GM18526 (cell line): ENCODE results near the gene ZP3.

Source experiments
- POLR2A ChIP-seq: IDR thresholded peaks from 3 replicates; pipeline ENCODE4 v1.6.1; 2011; ENCODE audit not compliant: insufficient read length; ENCODE audit errors: extremely low read depth

The ZP3 gene

DNA sequence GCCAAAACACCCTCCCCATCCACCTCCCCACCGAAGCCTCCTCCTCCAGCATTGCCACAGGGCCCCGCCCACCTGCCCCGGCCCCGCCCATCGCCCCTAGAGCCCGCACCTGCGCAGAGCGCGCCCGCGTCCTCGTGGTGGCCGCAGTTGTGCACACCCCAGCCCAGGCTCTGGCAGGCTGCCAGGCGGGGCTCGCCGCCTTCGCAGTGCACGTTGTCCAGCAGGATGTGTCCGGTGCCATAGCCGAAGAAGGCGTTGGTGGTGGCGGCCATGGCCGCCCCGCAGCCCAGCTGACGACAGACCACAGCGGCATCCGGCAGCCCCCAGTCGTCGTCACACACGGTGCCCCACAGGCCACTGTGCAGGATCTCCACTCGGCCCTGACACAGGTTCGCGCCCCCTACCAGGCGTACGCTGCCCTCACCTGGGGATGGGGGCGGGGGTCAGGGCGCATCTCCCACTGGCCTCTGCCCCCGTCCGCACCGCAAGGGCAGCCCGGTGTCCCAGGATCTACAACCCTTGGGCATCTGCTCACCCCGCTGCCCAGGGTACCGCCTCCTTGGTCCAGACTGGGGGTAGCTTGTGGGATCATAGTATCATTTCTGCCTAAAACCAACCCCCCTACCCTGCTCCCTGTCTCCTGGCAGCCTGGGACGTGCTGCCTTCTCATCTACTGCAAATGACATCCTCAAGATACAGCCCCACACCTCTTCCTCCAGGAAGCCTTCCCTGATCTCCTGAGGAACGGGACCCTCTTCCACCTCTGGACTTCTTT, 27.2 kb upstream of the ZP3 start:
- peak; percentile 26 for TF ChIP-seq POLR2A

DNA sequence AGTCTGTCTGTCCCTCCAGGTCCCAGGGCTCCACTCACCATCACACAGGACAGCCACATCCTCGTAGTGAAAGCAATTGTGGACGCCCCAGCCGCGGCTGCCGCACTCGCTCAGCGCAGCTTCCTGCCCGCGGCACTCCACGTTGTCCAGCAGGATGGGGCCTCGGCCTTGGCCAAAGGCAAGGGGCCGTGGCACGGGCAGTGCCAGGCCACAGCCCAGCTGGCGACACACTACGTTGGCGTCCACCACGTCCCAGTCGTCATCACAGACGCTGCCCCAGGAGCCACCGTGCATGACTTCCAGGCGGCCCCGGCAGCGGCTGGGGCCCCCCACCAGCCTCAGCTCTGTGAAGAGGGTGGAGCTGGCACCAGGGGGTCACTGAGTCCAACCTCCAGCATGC, 24.5 kb upstream of the ZP3 start:
- no peak for TF ChIP-seq POLR2A

DNA sequence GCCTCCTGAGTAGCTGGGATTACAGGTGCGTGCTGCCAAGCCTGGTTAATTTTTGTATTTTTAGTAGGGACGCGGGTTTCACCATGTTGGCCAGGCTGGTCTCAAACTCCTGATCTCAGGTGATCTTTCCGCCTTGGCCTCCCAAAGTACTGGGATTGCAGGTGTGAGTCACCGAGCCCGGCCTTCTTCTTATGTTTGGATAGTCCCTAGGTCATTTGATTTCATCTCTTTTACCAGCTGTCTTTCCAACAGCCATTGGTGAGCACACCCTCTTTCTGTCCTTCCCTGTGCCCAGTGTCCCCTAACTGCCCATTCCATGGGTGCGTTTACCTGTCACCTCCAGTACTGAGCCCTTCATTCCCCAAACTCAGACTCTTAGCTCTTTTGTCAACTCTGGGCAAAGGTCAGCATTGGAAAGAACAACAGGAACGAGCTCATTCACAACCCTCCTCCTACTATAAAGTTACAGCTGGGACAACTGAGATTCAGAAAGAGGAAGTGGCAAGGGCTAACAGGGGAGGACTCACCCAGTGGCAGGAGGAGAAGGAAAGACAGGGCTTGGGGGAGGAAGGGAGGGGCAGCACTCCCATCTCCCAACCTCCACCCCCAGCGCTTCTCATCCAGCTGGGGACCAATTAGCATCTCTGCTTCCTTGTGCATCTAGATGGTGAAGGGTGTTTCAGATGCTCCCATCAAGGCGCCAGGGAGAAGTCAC, 20.8 kb upstream of the ZP3 start:
- no peak for TF ChIP-seq POLR2A

DNA sequence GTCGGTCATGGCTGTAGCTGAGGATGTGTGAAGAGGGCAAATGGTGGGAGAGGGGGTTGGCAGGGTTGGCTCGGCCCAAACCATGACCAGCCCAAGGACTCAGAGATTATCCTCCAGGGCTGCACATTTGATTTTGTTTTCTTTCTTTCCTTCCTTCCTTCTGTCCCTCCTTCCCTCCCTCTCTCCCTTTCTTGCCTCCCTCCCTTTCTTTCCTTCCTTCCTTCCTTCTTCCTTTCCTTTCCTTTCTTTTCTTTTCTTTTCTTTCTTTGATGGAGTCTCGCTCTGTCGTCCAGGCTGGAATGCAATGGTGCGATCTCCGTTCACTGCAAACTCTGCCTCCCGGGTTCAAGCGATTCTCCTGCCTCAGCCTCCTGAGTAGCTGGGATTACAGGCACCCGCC, 19.0 kb upstream of the ZP3 start:
- TF ChIP-seq POLR2A: no peak

DNA sequence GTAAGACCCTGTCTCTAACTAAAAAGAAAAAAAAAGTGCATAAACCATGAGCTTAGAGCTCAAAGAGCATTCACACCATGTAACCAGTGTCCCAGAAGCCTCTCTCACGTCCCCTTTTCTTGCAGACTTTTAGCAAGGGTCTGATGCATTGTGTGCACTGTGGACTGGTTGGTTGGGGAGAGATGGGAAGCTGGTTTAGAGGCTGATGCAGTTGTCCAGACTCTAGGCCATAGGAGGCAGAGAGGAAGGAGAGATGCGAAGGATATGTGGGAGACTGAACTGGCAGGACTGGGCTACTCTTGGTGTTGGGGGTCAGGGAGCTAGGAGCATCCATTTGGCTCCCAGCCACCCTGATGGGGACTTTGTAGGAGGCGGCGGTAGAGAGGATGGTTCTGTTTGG, 17.0 kb upstream of the ZP3 start:
- TF ChIP-seq POLR2A: no peak

DNA sequence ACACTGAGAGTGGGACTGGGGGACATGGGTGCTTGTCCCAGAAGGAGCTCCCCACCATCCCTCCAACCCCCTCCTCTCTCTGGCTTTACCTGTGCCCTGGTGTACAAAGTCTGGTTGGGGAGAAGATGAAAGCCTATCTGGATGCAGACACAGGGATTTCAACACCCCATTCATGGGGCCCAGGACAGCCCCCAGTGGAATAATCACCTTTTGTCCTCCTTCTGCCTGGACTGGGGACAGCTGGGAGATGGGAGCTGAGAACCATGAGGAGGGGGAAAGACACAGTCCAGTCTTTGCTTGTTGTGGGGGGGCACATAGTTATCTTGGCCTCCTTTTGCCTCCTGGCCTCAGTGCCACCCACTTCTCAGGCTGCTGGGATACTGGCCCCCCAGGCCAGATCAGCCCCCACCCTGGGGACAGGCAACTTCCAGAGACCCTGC, 16.6 kb upstream of the ZP3 start:
- no peak for TF ChIP-seq POLR2A

DNA sequence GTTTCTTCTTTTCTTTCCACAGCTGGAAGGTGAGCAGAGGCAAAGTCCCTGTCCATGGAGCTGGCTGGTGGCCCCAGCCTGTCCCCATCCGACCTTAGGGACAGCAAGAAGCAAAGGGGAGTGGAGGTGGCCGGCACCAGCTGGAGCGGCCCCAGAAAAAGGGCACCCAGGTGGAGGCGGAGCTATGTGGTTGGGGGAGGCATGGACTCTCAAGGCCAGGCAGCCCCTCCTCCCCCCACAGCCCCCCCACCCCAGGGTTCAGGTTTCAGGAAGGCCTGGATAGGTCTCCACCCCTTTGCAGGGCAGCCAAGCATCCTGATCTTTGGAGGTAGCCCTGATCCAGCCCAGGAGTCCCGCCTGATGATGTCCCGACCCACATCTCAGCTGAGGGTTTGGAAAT, 15.2 kb upstream of the ZP3 start, which contains the start of gene SSC4D:
Gene SSC4D, minus strand, starts transcription at position 161 of the 400 bp plus-strand sequence. CDS start 5,258 bp downstream, outside the sequence.
- no peak for TF ChIP-seq POLR2A

DNA sequence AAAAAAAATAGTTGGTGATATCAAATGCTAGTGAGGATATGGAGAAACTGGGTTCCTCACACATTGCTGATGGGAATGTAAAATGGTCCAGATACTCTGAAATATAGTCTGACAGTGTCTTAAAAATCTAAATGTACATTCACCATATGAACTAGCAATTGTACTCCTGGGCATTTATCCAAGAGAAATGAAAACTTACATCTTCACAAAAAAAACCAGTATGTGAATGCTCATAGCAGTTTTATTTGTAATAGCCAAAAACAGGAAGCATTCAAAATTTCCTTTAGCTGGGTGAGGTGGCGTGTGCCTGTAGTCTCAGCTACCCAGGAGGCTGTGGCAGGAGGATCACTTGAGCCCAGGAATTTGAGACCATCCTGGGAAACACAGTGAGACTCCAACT, 13.1 kb upstream of the ZP3 start:
- no peak for TF ChIP-seq POLR2A

DNA sequence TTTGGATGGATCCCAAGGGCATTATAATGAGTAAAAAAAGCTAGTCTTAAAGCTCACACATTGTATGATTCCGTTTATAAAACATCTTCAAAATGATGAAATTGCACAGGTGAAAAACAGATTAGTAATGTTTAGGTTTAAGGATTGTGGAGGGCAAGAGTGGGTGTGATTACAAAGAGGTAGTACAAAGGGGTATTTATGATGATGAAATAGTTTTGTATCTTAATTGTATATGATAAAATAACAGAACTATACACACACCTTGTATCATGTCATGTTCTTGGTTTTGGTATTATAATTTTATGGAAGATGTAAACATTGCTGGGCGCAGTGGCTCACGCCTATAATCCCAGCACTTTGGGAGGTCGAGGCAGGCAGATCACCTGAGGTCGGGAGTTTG, 12.5 kb upstream of the ZP3 start:
- no peak for TF ChIP-seq POLR2A

DNA sequence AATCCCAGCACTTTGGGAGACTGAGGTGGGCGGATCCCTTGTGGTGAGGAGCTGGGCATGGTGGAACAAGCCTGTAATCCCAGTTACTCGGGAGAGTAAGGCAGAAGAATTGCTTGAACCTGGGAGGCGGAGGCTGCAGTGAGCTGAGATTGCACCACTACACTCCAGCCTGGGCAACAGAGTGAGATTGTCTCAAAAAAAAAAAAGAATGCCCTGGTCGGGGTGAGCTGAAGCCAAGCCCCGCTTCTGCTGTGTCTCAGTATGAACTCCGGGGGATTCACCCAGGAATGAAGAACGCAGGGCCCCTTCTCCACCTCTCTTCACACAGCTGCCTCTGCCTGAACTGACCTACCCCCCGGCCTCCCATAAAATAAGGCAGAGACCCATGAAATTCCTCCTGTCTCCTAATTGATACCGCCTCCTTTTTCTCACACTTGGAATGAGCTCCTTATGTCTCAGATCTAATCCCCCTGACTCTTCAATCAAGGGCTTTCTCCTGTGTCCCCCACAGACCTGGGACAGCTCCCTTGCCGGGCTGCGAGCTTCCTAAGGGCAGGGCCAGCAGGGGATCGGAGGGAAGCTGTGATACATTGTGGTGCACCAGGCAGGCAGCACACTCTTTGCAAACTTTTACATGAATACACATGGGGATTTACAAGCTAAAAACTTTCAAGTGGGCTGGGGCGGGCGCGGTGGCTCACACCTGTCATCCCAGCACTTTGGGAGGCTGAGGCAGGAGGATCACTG, 911 bp upstream of the ZP3 start:
- no peak for TF ChIP-seq POLR2A

DNA sequence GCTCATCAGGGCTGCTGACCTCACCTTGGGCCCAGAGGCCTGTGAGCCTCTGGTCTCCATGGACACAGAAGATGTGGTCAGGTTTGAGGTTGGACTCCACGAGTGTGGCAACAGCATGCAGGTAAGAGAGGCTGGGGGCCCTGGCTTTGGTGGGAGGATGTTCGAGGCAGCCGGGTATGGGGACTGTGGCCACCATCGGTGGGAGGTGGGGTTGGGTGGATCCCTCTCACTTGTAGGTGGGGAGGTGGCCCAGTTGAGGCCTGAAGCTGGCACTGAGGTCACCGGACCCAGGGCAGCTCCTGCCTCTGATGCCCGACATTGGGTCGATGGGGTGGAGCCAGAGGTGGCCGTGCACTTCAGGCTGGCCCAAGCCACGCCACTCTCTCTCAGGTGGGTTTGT, 406 bp downstream of the ZP3 start:
- TF ChIP-seq POLR2A: no peak

DNA sequence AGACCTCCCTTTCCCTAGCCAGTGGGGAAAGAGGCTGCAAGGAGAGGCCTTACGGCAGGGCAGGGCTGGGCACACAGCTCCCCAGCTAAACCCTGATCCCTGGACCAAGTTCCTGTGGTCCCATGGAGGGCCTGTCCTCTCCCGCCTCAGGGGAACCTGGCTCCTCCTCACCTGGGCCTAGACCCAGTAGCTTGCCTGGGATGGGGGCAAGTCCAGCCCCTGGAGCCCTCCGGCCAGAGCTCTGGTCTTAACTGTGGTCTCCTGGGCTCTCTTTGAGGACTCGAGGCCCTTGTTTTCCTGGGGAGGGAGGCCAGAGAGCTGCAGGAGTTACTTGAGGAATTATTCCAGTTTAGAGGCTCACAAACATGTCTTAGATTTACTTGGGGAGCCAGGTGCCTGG, 1.5 kb downstream of the ZP3 start:
- no peak for TF ChIP-seq POLR2A

DNA sequence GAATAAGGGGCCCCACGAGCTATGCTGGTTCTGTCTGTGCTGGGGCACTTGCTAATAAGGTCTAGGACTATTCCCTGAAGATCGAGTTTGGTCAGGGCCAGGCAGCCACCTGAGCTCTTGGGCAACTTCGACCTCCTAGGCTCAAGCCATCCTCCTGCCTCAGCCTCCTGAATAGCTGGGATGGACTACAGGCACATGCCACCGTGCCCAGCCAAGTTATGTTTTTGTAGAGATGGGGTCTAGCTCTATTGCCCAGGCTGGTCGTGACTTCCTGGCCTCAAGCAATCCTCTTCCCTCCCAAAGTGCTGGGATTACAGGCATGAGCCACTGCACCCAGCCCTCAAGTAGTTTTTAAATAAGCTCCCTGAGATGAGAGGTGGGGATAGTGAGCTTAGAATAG, 2.9 kb downstream of the ZP3 start:
- no peak for TF ChIP-seq POLR2A

DNA sequence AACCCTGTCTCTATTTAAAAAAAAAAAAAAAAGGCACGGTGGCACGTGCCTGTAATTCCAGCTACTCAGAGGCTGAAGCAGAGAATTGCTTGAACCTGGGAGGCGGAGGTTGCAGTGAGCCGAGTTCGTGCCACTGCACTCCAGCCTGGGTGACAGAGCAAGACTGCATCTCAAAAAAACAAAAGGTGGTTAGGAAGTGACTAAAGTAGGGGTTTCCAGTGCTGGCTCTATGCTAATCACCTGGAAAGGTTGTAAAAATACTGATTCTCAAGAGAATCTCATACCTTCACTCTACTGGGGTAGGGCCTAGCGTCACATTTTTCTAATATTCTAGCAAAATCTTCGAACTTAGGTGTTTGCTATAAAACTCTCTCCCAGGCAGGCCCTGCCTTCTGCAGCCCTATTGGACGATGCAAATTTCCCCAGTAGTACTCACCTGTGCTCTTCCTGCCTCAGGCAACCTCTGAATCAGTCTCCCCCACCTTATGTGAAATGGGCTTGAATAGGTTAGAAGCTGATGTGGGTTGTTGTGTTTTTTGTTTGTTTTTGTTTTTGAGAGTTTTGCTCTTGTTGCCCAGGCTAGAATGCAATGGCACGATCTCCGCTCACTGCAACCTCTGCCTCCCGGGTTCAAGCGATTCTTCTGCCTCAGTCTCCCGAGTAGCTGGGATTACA, 3.5 kb downstream of the ZP3 start:
- TF ChIP-seq POLR2A: no peak
